GM12878 (cell line): ENCODE results near the gene CACNG3.

Source experiments
- ASH2L ChIP-seq: fragments of 300-600, 200-600 bp; sonication (generic); IDR thresholded peaks from 2 replicates; pipeline ENCODE4 v1.6.1; 2017; ENCODE audit warnings: low read depth, mild to moderate bottlenecking, borderline replicate concordance
- CHD4 ChIP-seq: fragments of 200-600 bp; sonication (generic); IDR thresholded peaks from 2 replicates; pipeline ENCODE4 v1.6.1; 2016; ENCODE audit warnings: mild to moderate bottlenecking
- EZH2 ChIP-seq: IDR thresholded peaks from 2 replicates; pipeline ENCODE4 v1.6.1; 2012; ENCODE audit warnings: low read depth, mild to moderate bottlenecking, control low read depth, inconsistent platforms, low read length, borderline replicate concordance; ENCODE audit not compliant: control insufficient read depth
- HDGF ChIP-seq: fragments of 450-650 bp; IDR thresholded peaks from 2 replicates; pipeline ENCODE4 v1.6.1; 2016; ENCODE audit warnings: antibody characterized with exemption
- POLR2A ChIP-seq: IDR thresholded peaks from 2 replicates; pipeline ENCODE4 v1.6.1; 2011; ENCODE audit warnings: low read depth, mild to moderate bottlenecking, low read length
- POLR2AphosphoS5 ChIP-seq: IDR thresholded peaks from 2 replicates; pipeline ENCODE4 v1.6.1; 2011; ENCODE audit warnings: mild to moderate bottlenecking, low read length, inconsistent platforms
- SIX5 ChIP-seq: IDR thresholded peaks from 2 replicates; pipeline ENCODE4 v1.6.1; 2011; ENCODE audit warnings: mild to moderate bottlenecking, low read depth, low read length, moderate library complexity; ENCODE audit not compliant: severe bottlenecking
- TF ChIP-seq, protein P1 (sequence below), 3 experiments: IDR thresholded peaks in 2 of 3; conservative IDR thresholded peaks in 1 of 3; 2 replicates each; pipeline ENCODE4 v1.5.1; 2011; ENCODE audit warnings: low read depth in 3 of 3, low read length in 3 of 3, mild to moderate bottlenecking in 3 of 3, control low read depth in 2 of 3, moderate library complexity in 2 of 3, inconsistent platforms in 1 of 3, mixed read lengths in 1 of 3; ENCODE audit not compliant: control insufficient read depth in 2 of 3, insufficient read depth in 1 of 3; ENCODE audit errors: extremely low read depth in 1 of 3
- TF ChIP-seq, protein P2 (sequence below): IDR thresholded peaks from 2 replicates; pipeline ENCODE4 v1.6.1; 2011; ENCODE audit warnings: low read depth, low read length, improper control_type of control experiment, borderline replicate concordance

DNA sequence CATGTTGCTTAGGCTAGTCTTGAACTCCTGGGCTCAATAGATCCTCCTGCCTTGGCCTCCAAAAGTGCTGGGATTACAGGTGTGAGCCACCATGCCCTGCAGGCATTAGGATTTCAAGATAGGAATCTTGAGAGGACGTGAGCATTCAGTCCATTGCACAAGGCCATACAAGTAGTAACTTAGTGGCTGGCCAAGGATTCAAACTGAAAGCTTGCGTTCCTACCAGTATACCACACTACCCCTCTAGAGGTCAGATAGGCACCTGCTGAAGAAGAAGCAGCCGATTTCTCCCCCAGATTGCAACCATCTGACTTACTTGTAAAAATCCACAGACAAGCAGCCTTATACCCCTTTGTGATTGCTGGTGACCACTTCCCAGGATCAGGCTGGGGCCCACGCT, 80.9 kb downstream of the CACNG3 start:
- TF ChIP-seq POLR2A = no peak
- TF ChIP-seq, protein P1, sequence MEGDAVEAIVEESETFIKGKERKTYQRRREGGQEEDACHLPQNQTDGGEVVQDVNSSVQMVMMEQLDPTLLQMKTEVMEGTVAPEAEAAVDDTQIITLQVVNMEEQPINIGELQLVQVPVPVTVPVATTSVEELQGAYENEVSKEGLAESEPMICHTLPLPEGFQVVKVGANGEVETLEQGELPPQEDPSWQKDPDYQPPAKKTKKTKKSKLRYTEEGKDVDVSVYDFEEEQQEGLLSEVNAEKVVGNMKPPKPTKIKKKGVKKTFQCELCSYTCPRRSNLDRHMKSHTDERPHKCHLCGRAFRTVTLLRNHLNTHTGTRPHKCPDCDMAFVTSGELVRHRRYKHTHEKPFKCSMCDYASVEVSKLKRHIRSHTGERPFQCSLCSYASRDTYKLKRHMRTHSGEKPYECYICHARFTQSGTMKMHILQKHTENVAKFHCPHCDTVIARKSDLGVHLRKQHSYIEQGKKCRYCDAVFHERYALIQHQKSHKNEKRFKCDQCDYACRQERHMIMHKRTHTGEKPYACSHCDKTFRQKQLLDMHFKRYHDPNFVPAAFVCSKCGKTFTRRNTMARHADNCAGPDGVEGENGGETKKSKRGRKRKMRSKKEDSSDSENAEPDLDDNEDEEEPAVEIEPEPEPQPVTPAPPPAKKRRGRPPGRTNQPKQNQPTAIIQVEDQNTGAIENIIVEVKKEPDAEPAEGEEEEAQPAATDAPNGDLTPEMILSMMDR (IDR thresholded peaks at IDR 0.05 in 2 of 3, conservative IDR thresholded peaks at IDR 0.05 in 1 of 3; ENCODE audit: control insufficient read depth in 2 of 3, extremely low read depth in 1 of 3, insufficient read depth in 1 of 3, low read depth in 3 of 3, low read length in 3 of 3) = no peak
- no peak for TF ChIP-seq SIX5
- TF ChIP-seq CHD4 = no peak
- TF ChIP-seq EZH2 = no peak
- no peak for TF ChIP-seq HDGF
- TF ChIP-seq POLR2AphosphoS5 = no peak
- no peak for TF ChIP-seq ASH2L
- TF ChIP-seq, protein P2, sequence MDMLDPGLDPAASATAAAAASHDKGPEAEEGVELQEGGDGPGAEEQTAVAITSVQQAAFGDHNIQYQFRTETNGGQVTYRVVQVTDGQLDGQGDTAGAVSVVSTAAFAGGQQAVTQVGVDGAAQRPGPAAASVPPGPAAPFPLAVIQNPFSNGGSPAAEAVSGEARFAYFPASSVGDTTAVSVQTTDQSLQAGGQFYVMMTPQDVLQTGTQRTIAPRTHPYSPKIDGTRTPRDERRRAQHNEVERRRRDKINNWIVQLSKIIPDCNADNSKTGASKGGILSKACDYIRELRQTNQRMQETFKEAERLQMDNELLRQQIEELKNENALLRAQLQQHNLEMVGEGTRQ = no peak
